DOHH2 (cell line): ENCODE measurements around the gene SPTBN1.

Source experiments
- CTCF ChIP-seq: fragments of 200-600 bp; sonication (generic); IDR thresholded peaks from one replicate; pipeline ENCODE4 v1.5.1; 2014; ENCODE audit warnings: antibody characterized with exemption, mild to moderate bottlenecking, low read depth, low read length; ENCODE audit not compliant: poor library complexity, severe bottlenecking
- EZH2phosphoT487 ChIP-seq: fragments of 200-600 bp; sonication (generic); IDR thresholded peaks from 2 replicates; pipeline ENCODE4 v1.6.1; 2017; ENCODE audit warnings: borderline replicate concordance, mild to moderate bottlenecking, antibody characterized with exemption, low read length, moderate library complexity, mixed read lengths

- no peak for TF ChIP-seq CTCF
- no peak for TF ChIP-seq EZH2phosphoT487
These were observed 36.2 kb downstream of the SPTBN1 start for GRCh38 chr2:54492335-54492734.
